SK-N-SH (cell line): Measurements from ENCODE around the gene PDLIM5.

Experiments used
- CHD2 ChIP-seq: fragments of 150-350 bp; IDR thresholded peaks from 2 replicates; pipeline ENCODE4 v1.6.1; 2018; ENCODE audit warnings: low read length; ENCODE audit not compliant: partially characterized antibody
- EP300 ChIP-seq, 2 experiments: IDR thresholded peaks; 2 replicates each; pipeline versions ENCODE4 v1.4.0 to v1.6.1; 2012; ENCODE audit warnings: borderline replicate concordance in 1 of 2, low read depth in 1 of 2, low read length in 1 of 2
- MXI1 ChIP-seq: IDR thresholded peaks from 2 replicates; pipeline ENCODE4 v1.6.1; 2012; ENCODE audit warnings: mild to moderate bottlenecking, low read depth, low read length, improper control_type of control experiment
- RCOR1 ChIP-seq: fragments of 150-350 bp; IDR thresholded peaks from 2 replicates; pipeline ENCODE4 v1.6.1; 2017; ENCODE audit warnings: antibody characterized with exemption, low read length
- RFX5 ChIP-seq: IDR thresholded peaks from 2 replicates; pipeline ENCODE4 v1.6.1; 2012; ENCODE audit warnings: mild to moderate bottlenecking, improper control_type of control experiment, low read length
- SIN3A ChIP-seq: IDR thresholded peaks from 2 replicates; pipeline ENCODE4 v1.6.1; 2012; ENCODE audit warnings: low read depth, mild to moderate bottlenecking, low read length, moderate library complexity, borderline replicate concordance
- TAF1 ChIP-seq: IDR thresholded peaks from 2 replicates; pipeline ENCODE4 v1.6.1; 2012; ENCODE audit warnings: low read depth, mild to moderate bottlenecking, low read length, moderate library complexity, borderline replicate concordance
- TF ChIP-seq, protein P1 (sequence below): IDR thresholded peaks from 2 replicates; pipeline ENCODE4 v1.4.0; 2012; ENCODE audit warnings: low read depth
- TF ChIP-seq, protein P2 (sequence below): fragments of 200-600 bp; sonication (generic); IDR thresholded peaks from 2 replicates; pipeline ENCODE4 v1.6.1; 2017; ENCODE audit warnings: antibody characterized with exemption, mild to moderate bottlenecking, moderate library complexity
- TF ChIP-seq, protein P3 (sequence below): fragments of 150-350 bp; IDR thresholded peaks from 2 replicates; pipeline ENCODE4 v1.6.1; 2016; ENCODE audit warnings: mild to moderate bottlenecking, low read depth, low read length

DNA sequence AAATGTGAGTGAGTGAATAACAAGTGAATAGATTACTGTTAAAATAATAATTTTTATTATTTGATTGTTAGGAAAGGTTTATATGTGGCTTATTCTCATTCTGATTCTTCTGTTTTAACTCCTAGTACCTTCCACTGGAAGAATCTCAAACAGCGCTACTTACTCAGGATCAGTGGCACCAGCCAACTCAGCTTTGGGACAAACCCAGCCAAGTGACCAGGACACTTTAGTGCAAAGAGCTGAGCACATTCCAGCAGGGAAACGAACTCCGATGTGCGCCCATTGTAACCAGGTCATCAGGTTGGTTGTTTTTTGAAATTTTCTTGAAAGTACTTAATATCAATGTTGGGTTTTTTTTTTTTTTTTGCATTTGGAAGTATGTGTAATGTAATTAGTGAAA is 188.4 kb downstream of the PDLIM5 start:
- TF ChIP-seq MXI1, result no peak
- TF ChIP-seq, protein P1, sequence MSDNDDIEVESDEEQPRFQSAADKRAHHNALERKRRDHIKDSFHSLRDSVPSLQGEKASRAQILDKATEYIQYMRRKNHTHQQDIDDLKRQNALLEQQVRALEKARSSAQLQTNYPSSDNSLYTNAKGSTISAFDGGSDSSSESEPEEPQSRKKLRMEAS, result no peak
- TF ChIP-seq RFX5, result no peak
- TF ChIP-seq, protein P2, sequence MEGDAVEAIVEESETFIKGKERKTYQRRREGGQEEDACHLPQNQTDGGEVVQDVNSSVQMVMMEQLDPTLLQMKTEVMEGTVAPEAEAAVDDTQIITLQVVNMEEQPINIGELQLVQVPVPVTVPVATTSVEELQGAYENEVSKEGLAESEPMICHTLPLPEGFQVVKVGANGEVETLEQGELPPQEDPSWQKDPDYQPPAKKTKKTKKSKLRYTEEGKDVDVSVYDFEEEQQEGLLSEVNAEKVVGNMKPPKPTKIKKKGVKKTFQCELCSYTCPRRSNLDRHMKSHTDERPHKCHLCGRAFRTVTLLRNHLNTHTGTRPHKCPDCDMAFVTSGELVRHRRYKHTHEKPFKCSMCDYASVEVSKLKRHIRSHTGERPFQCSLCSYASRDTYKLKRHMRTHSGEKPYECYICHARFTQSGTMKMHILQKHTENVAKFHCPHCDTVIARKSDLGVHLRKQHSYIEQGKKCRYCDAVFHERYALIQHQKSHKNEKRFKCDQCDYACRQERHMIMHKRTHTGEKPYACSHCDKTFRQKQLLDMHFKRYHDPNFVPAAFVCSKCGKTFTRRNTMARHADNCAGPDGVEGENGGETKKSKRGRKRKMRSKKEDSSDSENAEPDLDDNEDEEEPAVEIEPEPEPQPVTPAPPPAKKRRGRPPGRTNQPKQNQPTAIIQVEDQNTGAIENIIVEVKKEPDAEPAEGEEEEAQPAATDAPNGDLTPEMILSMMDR, result no peak
- TF ChIP-seq TAF1, result no peak
- no peak for TF ChIP-seq CHD2
- no peak for TF ChIP-seq EP300 (IDR thresholded peaks at IDR 0.05; ENCODE audit: borderline replicate concordance in 1 of 2, low read depth in 1 of 2, low read length in 1 of 2)
- TF ChIP-seq RCOR1, result no peak
- TF ChIP-seq SIN3A, result no peak
- TF ChIP-seq, protein P3, sequence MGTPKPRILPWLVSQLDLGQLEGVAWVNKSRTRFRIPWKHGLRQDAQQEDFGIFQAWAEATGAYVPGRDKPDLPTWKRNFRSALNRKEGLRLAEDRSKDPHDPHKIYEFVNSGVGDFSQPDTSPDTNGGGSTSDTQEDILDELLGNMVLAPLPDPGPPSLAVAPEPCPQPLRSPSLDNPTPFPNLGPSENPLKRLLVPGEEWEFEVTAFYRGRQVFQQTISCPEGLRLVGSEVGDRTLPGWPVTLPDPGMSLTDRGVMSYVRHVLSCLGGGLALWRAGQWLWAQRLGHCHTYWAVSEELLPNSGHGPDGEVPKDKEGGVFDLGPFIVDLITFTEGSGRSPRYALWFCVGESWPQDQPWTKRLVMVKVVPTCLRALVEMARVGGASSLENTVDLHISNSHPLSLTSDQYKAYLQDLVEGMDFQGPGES, result no peak
